GM12865 (cell line): ENCODE results near the gene TDRD3.
"Not testable (repeated sequence)": the region's sequence is repeated elsewhere in the genome, so short reads cannot be mapped to it uniquely, and the experiment has no call there.

Source experiments
- DNase-seq: peaks from one replicate; pipeline ENCODE4 v3.0.0; 2010; ENCODE audit warnings: low read depth
- H3K4me3 ChIP-seq: 2 replicates; pipeline ENCODE4 v1.5.1; 2011; ENCODE audit warnings: mild to moderate bottlenecking, low read depth, low read length, control low read depth
- TF ChIP-seq, protein P1 (sequence below): IDR thresholded peaks from 2 replicates; pipeline ENCODE4 v1.5.1; 2011; ENCODE audit warnings: low read length, control low read depth, low read depth, inconsistent platforms; ENCODE audit not compliant: insufficient read depth; ENCODE audit errors: missing control alignments

The TDRD3 gene

GRCh38 chr13:60398379-60398891 is 1.4 kb downstream of the TDRD3 start:
- DNase-seq = no peak
- TF ChIP-seq, protein P1, sequence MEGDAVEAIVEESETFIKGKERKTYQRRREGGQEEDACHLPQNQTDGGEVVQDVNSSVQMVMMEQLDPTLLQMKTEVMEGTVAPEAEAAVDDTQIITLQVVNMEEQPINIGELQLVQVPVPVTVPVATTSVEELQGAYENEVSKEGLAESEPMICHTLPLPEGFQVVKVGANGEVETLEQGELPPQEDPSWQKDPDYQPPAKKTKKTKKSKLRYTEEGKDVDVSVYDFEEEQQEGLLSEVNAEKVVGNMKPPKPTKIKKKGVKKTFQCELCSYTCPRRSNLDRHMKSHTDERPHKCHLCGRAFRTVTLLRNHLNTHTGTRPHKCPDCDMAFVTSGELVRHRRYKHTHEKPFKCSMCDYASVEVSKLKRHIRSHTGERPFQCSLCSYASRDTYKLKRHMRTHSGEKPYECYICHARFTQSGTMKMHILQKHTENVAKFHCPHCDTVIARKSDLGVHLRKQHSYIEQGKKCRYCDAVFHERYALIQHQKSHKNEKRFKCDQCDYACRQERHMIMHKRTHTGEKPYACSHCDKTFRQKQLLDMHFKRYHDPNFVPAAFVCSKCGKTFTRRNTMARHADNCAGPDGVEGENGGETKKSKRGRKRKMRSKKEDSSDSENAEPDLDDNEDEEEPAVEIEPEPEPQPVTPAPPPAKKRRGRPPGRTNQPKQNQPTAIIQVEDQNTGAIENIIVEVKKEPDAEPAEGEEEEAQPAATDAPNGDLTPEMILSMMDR = no peak

DNA sequence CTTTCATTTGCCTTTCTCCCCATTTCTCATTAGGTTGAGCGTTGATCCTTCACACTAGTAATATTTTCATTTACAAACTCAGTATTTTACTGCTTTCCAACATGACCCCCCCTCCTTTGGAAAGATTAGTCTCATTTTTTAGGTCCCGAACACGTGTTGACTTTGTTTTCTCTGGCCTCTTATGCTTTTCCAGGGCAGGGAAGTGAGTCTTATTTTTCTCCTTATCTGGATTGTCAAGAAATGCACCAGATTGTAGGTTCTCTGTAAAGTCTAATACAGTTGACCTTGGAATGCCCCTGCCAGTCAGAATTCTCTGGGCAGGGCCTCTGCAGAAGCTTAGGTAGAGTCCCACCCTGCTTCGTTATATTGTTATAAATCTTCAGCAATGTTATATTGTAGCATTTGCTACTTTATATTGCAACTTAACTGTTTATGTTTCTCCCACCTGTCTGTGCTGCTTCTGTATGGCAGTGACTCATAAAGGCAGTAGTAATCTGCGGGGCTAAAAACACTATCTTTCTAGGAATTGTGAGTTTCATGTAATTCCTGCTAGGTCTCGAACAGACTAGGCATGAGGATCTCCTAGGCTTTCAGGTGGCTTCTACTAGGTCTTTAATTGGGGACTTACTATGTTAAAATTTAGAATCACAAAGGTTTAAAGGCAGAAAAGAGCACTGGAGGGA is 2.0 kb downstream of the TDRD3 start:
- H3K4me3 ChIP-seq = no peak overlapping the region
- no peak for DNase-seq
- TF ChIP-seq, protein P1 = no peak

More at GRCh38 chr13:60398379-60398891, 1.4 kb downstream of the TDRD3 start:
- H3K4me3 ChIP-seq = peak overlapping the region; percentile 69

- H3K4me3 ChIP-seq = no peak overlapping the region
- no peak for DNase-seq
- TF ChIP-seq, protein P1 = no peak
These were observed 5.0 kb downstream of the TDRD3 start for GRCh38 chr13:60402022-60402421.

DNA sequence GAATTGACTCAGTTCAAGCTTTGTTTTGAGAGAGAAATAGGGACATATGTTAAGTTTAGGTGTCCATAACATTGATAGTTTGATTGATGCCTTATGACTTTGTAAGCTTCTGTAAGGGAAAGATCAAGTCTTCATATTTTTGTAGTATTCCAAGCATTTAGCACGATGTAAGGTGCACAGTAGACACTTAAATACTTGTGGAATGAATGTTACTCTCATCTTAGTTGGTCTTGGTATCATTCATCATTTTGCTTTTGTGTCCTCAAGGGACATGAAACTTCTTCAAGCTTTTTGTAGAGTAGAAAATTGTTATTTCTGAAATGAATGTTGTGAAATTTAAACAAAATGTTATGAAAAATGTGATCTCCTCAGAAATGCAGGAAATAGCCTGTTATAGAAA is 10.1 kb downstream of the TDRD3 start:
- no peak overlapping the region for H3K4me3 ChIP-seq
- DNase-seq = no peak
- TF ChIP-seq, protein P1 = no peak

- not testable (repeated sequence) for DNase-seq, H3K4me3 ChIP-seq
These were observed 10.8 kb downstream of the TDRD3 start for GRCh38 chr13:60407852-60408251.

- H3K4me3 ChIP-seq, DNase-seq: not testable (repeated sequence)
These were observed 12.7 kb downstream of the TDRD3 start for GRCh38 chr13:60409574-60410292.

- no peak overlapping the region for H3K4me3 ChIP-seq
- TF ChIP-seq, protein P1 = no peak
- DNase-seq = no peak
These were observed 13.3 kb downstream of the TDRD3 start for GRCh38 chr13:60410299-60410698.

- TF ChIP-seq, protein P1 = no peak
- H3K4me3 ChIP-seq = no peak overlapping the region
- DNase-seq = no peak
These were observed 14.4 kb downstream of the TDRD3 start for GRCh38 chr13:60411464-60411863.
